ENCODE data around the gene EVI2A.

Gene EVI2A

GRCh38 chr17:31272803-31273202 lies 48.6 kb downstream of the EVI2A start:
- no peak for DNase-seq (ENCODE audit: low spot score)

- no peak for DNase-seq (ENCODE audit: low spot score)
These were observed 49.2 kb downstream of the EVI2A start for GRCh38 chr17:31272236-31272635.

GRCh38 chr17:31269578-31269983 lies 51.8 kb downstream of the EVI2A start:
- DNase-seq (ENCODE audit: low spot score): no peak

- no peak for DNase-seq (ENCODE audit: low spot score)
These were observed 52.3 kb downstream of the EVI2A start for GRCh38 chr17:31269036-31269577.

Data from HuH-7.5 (cell line).